Astrocyte (in vitro differentiated cells and primary cell): ENCODE data around the gene OSM. TPM values are rescaled to one million over a fixed set of nuclear protein-coding genes. Genes with fewer than 3 reads are reported as not detected.

Experiments used
- DNase-seq: peaks from one replicate; pipeline ENCODE4 v3.0.0-alpha.2; 2010; ENCODE audit warnings: low read depth
- FAIRE-seq: peaks from 2 replicates; lab custom pipeline; 2011; peaks lifted over from hg19 to GRCh38; lab: Jason Lieb, UNC
- H2AFZ ChIP-seq: 2 replicates; pipeline ENCODE4 v1.6.0; 2012; ENCODE audit warnings: low read depth, low read length, inconsistent platforms
- H3K27ac ChIP-seq: 2 replicates; pipeline ENCODE4 v1.5.1; 2011; ENCODE audit warnings: low read depth, low read length, inconsistent platforms
- H3K27me3 ChIP-seq: 2 replicates; pipeline ENCODE4 v1.6.0; 2011; ENCODE audit warnings: low read length, inconsistent platforms; ENCODE audit not compliant: insufficient read depth
- H3K36me3 ChIP-seq: 2 replicates; pipeline ENCODE4 v1.5.1; 2011; ENCODE audit warnings: low read length, inconsistent platforms; ENCODE audit not compliant: insufficient read depth
- H3K4me1 ChIP-seq: 2 replicates; pipeline ENCODE4 v1.5.1; 2011; ENCODE audit warnings: low read length, inconsistent platforms; ENCODE audit not compliant: insufficient read depth
- H3K4me2 ChIP-seq: 2 replicates; pipeline ENCODE4 v1.6.0; 2012; ENCODE audit warnings: low read length, inconsistent platforms
- H3K4me3 ChIP-seq: 2 replicates; pipeline ENCODE4 v1.5.1; 2011; ENCODE audit warnings: low read depth, mild to moderate bottlenecking, low read length, inconsistent platforms; ENCODE audit not compliant: insufficient read depth
- H3K79me2 ChIP-seq: 2 replicates; pipeline ENCODE4 v1.6.0; 2012; ENCODE audit warnings: mild to moderate bottlenecking, low read length, inconsistent platforms; ENCODE audit not compliant: insufficient read depth
- H3K9ac ChIP-seq: 2 replicates; pipeline ENCODE4 v1.6.0; 2012; ENCODE audit warnings: mild to moderate bottlenecking, low read length, inconsistent platforms
- H3K9me3 ChIP-seq: 2 replicates; pipeline ENCODE4 v1.5.1; 2012; ENCODE audit warnings: low read depth, mild to moderate bottlenecking, low read length, inconsistent platforms; ENCODE audit not compliant: insufficient read depth
- H4K20me1 ChIP-seq: 2 replicates; pipeline ENCODE4 v1.6.0; 2012; ENCODE audit warnings: low read length, inconsistent platforms; ENCODE audit not compliant: insufficient read depth
- H3K27ac Mint-ChIP-seq: one replicate; pipeline ENCODE4 v1.8.0; 2021; ENCODE audit warnings: mild to moderate bottlenecking, mixed read lengths; ENCODE audit not compliant: unreplicated experiment
- H3K27me3 Mint-ChIP-seq: one replicate; pipeline ENCODE4 v1.8.0; 2021; ENCODE audit warnings: low read depth, mixed read lengths; ENCODE audit not compliant: unreplicated experiment
- H3K36me3 Mint-ChIP-seq: one replicate; pipeline ENCODE4 v1.8.0; 2021; ENCODE audit warnings: low read depth, mixed read lengths; ENCODE audit not compliant: unreplicated experiment
- H3K4me1 Mint-ChIP-seq: one replicate; pipeline ENCODE4 v1.8.0; 2021; ENCODE audit warnings: low read depth, mixed read lengths; ENCODE audit not compliant: unreplicated experiment
- H3K4me3 Mint-ChIP-seq: one replicate; pipeline ENCODE4 v1.8.0; 2021; ENCODE audit warnings: mild to moderate bottlenecking, moderate library complexity, mixed read lengths; ENCODE audit not compliant: unreplicated experiment
- H3K9me3 Mint-ChIP-seq: one replicate; pipeline ENCODE4 v1.8.0; 2021; ENCODE audit warnings: mild to moderate bottlenecking, mixed read lengths; ENCODE audit not compliant: unreplicated experiment
- CTCF ChIP-seq: IDR thresholded peaks from 2 replicates; pipeline ENCODE4 v1.5.1; 2011; ENCODE audit warnings: low read depth, mild to moderate bottlenecking, inconsistent platforms, low read length, moderate library complexity; ENCODE audit not compliant: insufficient read depth
- EZH2 ChIP-seq: IDR thresholded peaks from 2 replicates; pipeline ENCODE4 v1.6.1; 2012; ENCODE audit warnings: mild to moderate bottlenecking, low read length, inconsistent platforms; ENCODE audit not compliant: insufficient read depth
- total RNA-seq: library from RNA; stranded (reverse); gene quantifications from 2 replicates; pipeline ENCODE4 v1.2.1, GENCODE V29; 2021

OSM gene
- total RNA-seq, 1 donor from 2014 or later, result not detected

GRCh38 chr22:30301995-30302809 lies 35.6 kb upstream of the OSM start:
- Histone ChIP-seq H3K4me3 (no peak overlapping the region), H3K27ac (peak overlapping the region; percentile 30), H3K79me2 (peaks cover 50% of the 10 kb centered on the region), H4K20me1 (peaks cover 96% of the 10 kb centered on the region), H3K4me2 (no peak overlapping the region), H3K4me1 (peaks cover 28% of the 10 kb centered on the region), H2AFZ (no peak overlapping the region), H3K9me3 (no peaks in the 10 kb centered on the region), H3K9ac (peak overlapping the region; percentile 23), H3K36me3 (peaks cover 8% of the 10 kb centered on the region), H3K27me3 (no peaks in the 10 kb centered on the region)
- Mint-ChIP-seq H3K9me3 (no peaks in the 10 kb centered on the region), H3K4me1 (peaks cover 38% of the 10 kb centered on the region), H3K4me3 (no peak overlapping the region), H3K27ac (peak overlapping the region; percentile 66), H3K36me3 (peaks cover 34% of the 10 kb centered on the region), H3K27me3 (no peaks in the 10 kb centered on the region)
- DNase-seq (peak; percentile 71), FAIRE-seq (peak; percentile 66)
- no peak for TF ChIP-seq EZH2
- no peak for TF ChIP-seq CTCF

DNA sequence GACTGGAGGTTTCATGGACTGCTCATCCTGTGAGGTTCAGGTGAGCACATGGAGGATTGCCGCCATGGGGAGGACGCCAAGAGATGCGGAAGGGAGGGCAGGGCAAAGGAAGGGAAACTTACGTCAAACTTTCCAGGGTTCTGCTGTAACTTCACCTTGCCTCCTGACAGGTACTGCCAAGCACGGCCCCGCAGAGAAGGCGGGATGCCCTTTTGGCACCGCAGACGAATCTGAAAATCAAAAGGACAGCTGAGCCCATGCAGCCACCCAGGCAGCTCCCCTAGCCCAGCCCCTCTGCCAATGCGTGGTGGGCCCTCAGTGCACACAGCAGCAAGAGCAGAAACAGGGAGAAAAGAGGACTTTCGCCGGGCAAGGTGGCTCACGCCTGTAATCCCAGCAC lies 32.7 kb upstream of the OSM start:
- no peak for TF ChIP-seq EZH2
- Histone ChIP-seq H2AFZ (no peak overlapping the region), H3K27ac (no peak overlapping the region), H3K36me3 (peaks cover 18% of the 10 kb centered on the region), H3K9ac (no peak overlapping the region), H3K4me2 (no peak overlapping the region), H3K27me3 (no peaks in the 10 kb centered on the region), H3K4me3 (no peak overlapping the region), H3K79me2 (peaks cover 21% of the 10 kb centered on the region), H3K4me1 (peaks cover 13% of the 10 kb centered on the region), H3K9me3 (no peaks in the 10 kb centered on the region), H4K20me1 (peaks cover 88% of the 10 kb centered on the region)
- Mint-ChIP-seq H3K36me3 (peaks cover 44% of the 10 kb centered on the region), H3K4me3 (no peak overlapping the region), H3K4me1 (peaks cover 22% of the 10 kb centered on the region), H3K27ac (no peak overlapping the region), H3K27me3 (no peaks in the 10 kb centered on the region), H3K9me3 (no peaks in the 10 kb centered on the region)
- DNase-seq (no peak), FAIRE-seq (no peak)

DNA sequence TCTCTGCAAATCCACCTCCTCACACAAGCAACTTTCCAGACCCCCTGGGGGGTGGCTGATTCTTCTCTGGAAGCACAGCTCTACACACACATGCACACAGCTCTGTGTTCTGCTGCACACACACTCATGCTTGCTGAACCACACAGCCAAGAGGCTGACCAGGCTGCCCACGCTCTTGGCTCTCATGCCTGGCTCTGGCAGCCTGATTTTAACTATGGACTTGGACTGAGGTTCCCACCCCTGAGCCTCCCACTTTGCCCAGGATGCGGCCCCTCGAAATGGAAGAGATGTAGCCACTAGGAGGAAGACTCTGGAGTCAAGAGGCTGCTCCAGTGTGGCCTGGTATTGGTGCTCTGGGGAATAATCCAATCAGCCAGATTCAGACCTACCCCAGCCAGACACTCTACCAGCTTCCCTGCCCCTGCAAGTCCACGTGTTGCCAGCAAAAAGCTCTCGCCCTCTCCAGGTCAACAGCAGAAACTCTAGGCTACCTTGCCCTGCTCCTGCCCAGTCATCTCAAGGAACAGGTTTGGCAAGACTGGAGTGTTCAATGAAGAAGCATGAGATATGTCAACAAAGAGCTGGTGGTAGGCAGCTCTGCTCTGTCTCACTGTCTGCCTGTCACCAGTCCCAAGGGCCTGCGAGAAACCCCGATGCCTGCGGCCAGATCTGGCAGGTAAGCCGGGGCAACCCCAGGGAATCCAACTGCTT lies 31.5 kb upstream of the OSM start:
- Histone ChIP-seq H4K20me1 (peaks cover 78% of the 10 kb centered on the region), H3K4me1 (peaks cover 13% of the 10 kb centered on the region), H3K9me3 (no peaks in the 10 kb centered on the region), H3K36me3 (peaks cover 23% of the 10 kb centered on the region), H2AFZ (no peak overlapping the region), H3K27ac (no peak overlapping the region), H3K79me2 (peaks cover 10% of the 10 kb centered on the region), H3K4me3 (no peak overlapping the region), H3K27me3 (no peaks in the 10 kb centered on the region), H3K4me2 (no peak overlapping the region), H3K9ac (no peak overlapping the region)
- Mint-ChIP-seq H3K4me3 (no peak overlapping the region), H3K27ac (no peak overlapping the region), H3K4me1 (peaks cover 21% of the 10 kb centered on the region), H3K27me3 (no peaks in the 10 kb centered on the region), H3K36me3 (peaks cover 45% of the 10 kb centered on the region), H3K9me3 (no peaks in the 10 kb centered on the region)
- no peak for TF ChIP-seq CTCF
- no peak for TF ChIP-seq EZH2
- DNase-seq (no peak), FAIRE-seq (no peak)
